ENCODE data around the gene EMILIN1. TPM values are rescaled to one million over a fixed set of nuclear protein-coding genes. Genes with fewer than 3 reads are reported as not detected.
A peak's percentile ranks its signal among the peaks of the same experiment; 100 is the strongest.
"Not testable (repeated sequence)": the region's sequence is repeated elsewhere in the genome, so short reads cannot be mapped to it uniquely, and the experiment has no call there.

Gene EMILIN1
- polyA plus RNA-seq, 2 donors, result 10.7 to 12.1 TPM

DNA sequence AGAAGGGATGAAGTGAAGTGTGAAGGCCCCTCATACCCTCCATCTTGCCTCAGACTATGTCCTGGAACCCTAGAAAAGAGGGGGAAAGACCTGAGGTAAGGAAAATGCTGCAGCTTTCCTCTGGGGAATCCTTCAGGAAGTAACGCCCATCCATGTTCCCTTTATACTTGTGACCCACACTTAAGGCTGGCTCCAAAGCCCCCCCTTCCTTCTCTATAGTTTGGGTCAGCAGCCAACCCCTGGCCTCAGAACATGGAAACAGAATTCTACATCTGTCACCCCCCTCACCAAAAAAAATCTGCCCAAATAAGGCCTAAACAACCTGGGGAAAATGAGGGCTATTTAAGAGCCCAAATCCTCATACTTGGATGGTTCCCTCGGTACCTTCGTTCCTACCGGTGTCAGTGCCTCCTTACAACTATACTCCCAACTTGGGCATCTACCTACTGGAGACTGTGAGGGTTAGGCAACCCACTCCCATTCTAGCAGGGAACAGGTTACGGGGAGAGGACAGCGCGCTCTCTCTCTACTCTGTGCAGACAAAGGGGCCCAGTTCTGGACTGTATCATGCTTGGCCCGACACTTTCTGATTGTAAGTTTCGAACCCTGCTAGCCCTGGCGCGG is 7.7 kb upstream of the EMILIN1 start:
- Histone ChIP-seq H3K36me3 (ENCODE audit: control insufficient read depth in 2 of 2, insufficient read depth in 2 of 2, low read length in 1 of 2) (peaks cover 0 to 10% of the 10 kb centered on the region in 2 donors), H3K9me3 (ENCODE audit: control insufficient read depth in 2 of 2, insufficient read depth in 1 of 2, low read depth in 1 of 2, low read length in 1 of 2) (no peaks in the 10 kb centered on the region), H3K27ac (ENCODE audit: low read depth in 2 of 2, low read length in 1 of 2) (peak overlapping the region; percentile 93 to 97), H3K4me1 (ENCODE audit: control insufficient read depth in 2 of 2, insufficient read depth in 2 of 2, low read length in 1 of 2) (peaks cover 2 to 3% of the 10 kb centered on the region in 2 donors), H3K4me3 (ENCODE audit: low read depth in 1 of 2, low read length in 2 of 2) (peak overlapping the region; percentile 83 to 95), H3K27me3 (ENCODE audit: control insufficient read depth in 1 of 2, insufficient read depth in 2 of 2, low read length in 2 of 2) (no peaks in the 10 kb centered on the region)
- WGBS, 2 donors, result 2 to 5% methylated on average over 11 of the region's 11 CpGs

DNA sequence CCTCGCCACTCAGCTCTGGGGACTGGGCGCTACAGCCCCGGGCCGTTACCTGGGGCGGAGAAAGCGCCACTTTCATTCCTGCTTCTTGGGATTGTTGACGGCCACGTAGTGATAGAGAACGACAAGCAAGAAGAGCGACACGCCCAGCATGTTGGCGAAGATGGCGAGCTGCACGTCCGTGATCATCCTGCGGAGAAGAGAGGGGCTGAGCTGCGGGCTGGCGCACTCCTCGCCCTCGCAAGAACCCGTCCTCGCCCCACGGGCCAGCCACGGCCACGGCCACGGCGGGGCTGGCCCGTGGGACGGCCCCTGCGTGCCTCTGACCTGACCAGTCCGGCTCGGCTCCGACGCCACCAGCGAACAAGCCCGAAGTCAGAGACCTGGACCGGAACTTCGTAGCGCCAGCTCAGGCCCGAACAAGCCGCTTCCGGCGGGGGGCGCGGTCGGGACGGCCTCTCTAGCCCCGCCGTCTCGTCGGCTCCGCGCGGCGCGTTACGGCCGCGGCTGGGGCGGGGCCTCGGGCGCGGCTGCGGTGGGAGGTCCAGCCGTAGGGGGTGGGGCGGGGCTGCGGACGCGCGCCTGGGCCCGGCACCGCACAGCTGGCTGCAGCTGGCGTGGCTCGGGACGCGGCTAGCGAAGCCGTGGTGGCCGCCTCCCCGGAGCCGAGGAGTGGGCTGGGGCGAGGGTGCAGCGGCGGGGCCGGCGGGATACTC is 7.0 kb upstream of the EMILIN1 start, which contains the start of gene OST4:
Gene OST4, minus strand, starts transcription at position 378 of the 713 bp plus-strand sequence.
- 0% methylated on average over 59 to 86 of the region's 86 CpGs for WGBS, 2 donors
- Histone ChIP-seq H3K4me3 (ENCODE audit: low read depth in 1 of 2, low read length in 2 of 2) (peak within 1 kb of the TSS; percentile 83 to 95), H3K27ac (ENCODE audit: low read depth in 2 of 2, low read length in 1 of 2) (peak within 1 kb of the TSS; percentile 93 to 97), H3K9me3 (ENCODE audit: control insufficient read depth in 2 of 2, insufficient read depth in 1 of 2, low read depth in 1 of 2, low read length in 1 of 2) (no peaks in the 10 kb centered on the region), H3K27me3 (ENCODE audit: control insufficient read depth in 1 of 2, insufficient read depth in 2 of 2, low read length in 2 of 2) (no peaks in the 10 kb centered on the region), H3K4me1 (ENCODE audit: control insufficient read depth in 2 of 2, insufficient read depth in 2 of 2, low read length in 1 of 2) (peaks cover 2 to 3% of the 10 kb centered on the region in 2 donors), H3K36me3 (ENCODE audit: control insufficient read depth in 2 of 2, insufficient read depth in 2 of 2, low read length in 1 of 2) (peaks cover 0 to 8% of the 10 kb centered on the region in 2 donors)

DNA sequence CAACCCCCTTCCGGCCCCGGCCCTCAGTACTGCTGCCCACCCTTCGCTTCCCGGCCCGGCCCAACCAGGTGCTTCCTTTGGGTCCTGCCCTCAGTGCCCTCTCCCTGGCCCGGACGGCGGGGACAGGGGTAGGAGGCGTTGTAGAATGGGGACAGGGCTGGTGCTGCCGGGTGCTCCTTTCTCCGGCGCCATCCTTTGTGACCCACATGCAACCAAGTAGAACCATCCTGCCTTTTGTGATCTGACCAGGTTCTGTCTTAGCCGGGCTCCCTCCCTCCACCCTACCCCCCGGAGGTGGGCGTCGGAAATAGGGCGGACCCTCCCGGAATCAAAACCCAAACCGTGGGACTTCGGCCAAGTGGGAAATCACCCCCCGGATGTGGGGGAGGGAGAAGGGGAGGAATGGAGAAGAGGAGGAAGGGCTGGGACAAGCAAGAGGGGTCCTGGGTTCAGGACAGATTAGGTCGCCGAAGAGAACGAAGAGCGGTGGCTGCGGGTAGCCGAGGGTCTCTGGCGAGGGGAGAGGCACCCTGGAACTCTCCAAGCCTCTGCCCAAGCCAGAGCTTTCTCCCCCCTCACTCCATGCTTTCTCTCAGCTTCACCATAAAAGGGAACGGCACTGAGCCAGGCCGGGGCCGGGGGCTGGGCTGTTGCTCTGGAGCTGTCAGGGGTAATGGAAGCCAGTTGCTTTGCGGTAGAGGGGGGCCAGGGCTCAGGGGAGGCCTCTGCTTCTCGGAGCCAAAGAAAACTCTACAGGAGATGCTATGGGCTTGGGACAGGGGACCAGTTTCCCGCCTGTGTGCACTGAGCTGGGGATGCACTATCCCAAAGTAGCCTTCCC is 6.2 kb upstream of the EMILIN1 start:
- WGBS, 2 donors, result 7% methylated on average over 29 to 34 of the region's 34 CpGs
- peak overlapping the region; percentile 83 to 95 for H3K4me3 ChIP-seq (ENCODE audit: low read depth in 1 of 2, low read length in 2 of 2)
- peaks cover 2 to 3% of the 10 kb centered on the region in 2 donors for H3K4me1 ChIP-seq (ENCODE audit: control insufficient read depth in 2 of 2, insufficient read depth in 2 of 2, low read length in 1 of 2)
- H3K36me3 ChIP-seq (ENCODE audit: control insufficient read depth in 2 of 2, insufficient read depth in 2 of 2, low read length in 1 of 2), result peaks cover 0 to 8% of the 10 kb centered on the region in 2 donors
- H3K9me3 ChIP-seq (ENCODE audit: control insufficient read depth in 2 of 2, insufficient read depth in 1 of 2, low read depth in 1 of 2, low read length in 1 of 2), result no peaks in the 10 kb centered on the region
- no peaks in the 10 kb centered on the region for H3K27me3 ChIP-seq (ENCODE audit: control insufficient read depth in 1 of 2, insufficient read depth in 2 of 2, low read length in 2 of 2)
- peak overlapping the region; percentile 92 for H3K27ac ChIP-seq (ENCODE audit: low read depth in 2 of 2, low read length in 1 of 2)

DNA sequence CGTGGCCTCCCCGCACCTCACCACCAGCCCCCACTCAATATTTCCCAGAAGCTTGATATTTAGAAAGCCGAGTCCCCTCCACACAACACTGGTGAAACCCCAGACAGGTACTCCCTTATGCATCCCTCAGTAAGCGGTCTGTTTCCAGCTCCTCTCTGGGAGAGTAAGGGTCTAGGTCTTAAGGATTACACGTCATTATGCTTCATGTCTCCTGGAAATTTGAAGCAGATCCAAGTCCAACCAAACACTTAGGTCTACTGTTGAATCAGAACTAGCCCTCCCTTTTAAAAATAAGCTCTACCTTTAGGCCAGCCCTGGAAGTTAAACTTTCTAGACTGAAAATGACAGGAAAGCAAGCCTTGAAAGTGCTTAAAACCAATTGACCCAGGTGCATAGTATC is 5.5 kb upstream of the EMILIN1 start:
- H3K27me3 ChIP-seq (ENCODE audit: control insufficient read depth in 1 of 2, insufficient read depth in 2 of 2, low read length in 2 of 2), result no peaks in the 10 kb centered on the region
- H3K9me3 ChIP-seq (ENCODE audit: control insufficient read depth in 2 of 2, insufficient read depth in 1 of 2, low read depth in 1 of 2, low read length in 1 of 2), result no peaks in the 10 kb centered on the region
- H3K27ac ChIP-seq (ENCODE audit: low read depth in 2 of 2, low read length in 1 of 2), result peak overlapping the region; percentile 92
- peaks cover 0 to 8% of the 10 kb centered on the region in 2 donors for H3K36me3 ChIP-seq (ENCODE audit: control insufficient read depth in 2 of 2, insufficient read depth in 2 of 2, low read length in 1 of 2)
- WGBS, 2 donors, result 73 to 75% methylated on average over 5 of the region's 5 CpGs
- H3K4me1 ChIP-seq (ENCODE audit: control insufficient read depth in 2 of 2, insufficient read depth in 2 of 2, low read length in 1 of 2), result peaks cover 2 to 3% of the 10 kb centered on the region in 2 donors
- H3K4me3 ChIP-seq (ENCODE audit: low read depth in 1 of 2, low read length in 2 of 2), result no peak overlapping the region

DNA sequence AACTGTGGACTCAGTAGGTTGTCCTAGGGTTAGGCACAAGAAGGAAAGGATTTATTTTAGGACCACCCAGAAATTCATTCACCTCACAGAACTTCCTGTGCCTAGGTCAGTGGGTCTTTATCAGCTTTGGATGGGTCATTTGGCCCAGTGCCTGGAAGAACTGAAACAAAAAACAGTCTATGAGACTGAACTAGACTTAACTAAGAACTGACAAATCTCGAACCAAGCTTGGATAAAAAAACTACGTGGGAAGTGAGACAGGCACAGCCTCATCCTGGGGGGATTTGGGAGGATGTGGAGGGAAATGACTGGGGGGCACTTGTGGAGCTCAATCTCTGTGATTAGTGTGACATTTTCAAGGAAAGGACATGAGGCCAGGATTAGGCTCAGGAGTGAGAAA is 4.6 kb upstream of the EMILIN1 start:
- peaks cover 2 to 3% of the 10 kb centered on the region in 2 donors for H3K4me1 ChIP-seq (ENCODE audit: control insufficient read depth in 2 of 2, insufficient read depth in 2 of 2, low read length in 1 of 2)

DNA sequence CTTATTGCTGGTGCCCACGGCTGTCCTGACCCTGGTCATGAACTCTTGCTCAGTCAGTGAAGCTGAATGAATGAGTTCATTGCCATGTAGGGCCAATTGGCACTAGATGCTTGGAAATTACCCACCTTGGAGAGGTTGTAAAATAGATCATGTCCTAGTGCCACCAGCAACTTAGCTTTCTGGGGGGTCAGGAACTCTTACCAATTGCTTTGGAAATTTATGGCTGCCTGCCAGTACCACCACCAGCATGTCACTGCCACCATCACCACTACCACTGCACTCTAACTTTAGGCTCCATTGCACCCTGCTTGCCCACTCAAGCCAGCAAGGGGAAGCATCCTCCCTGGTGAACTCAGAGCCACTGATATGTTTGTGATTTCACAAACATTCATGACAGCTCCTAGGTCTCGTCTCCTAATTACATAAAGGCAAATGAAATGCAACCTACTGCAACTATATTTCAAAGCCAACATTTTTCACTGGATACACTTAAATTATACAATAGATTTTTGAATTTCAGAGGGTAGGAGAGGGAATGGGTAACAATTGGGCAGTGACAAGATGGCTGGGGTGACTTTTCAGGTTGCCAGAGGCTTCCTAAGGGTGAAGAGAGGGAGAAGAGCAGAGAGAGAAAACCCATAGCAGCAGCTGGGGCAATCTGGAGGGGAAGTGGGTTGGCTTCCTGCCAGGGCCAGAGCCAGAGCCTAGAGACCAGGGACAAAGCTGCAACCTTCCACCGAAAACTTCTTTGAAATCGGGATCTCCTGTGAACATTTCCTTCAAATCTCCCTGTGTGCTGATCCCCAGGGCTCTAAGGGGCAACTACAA is 3.5 kb upstream of the EMILIN1 start:
- no peaks in the 10 kb centered on the region for H3K27me3 ChIP-seq (ENCODE audit: control insufficient read depth in 1 of 2, insufficient read depth in 2 of 2, low read length in 2 of 2)
- peak overlapping the region in 1 of 2 donors; percentile 36 for H3K27ac ChIP-seq (ENCODE audit: low read depth in 2 of 2, low read length in 1 of 2)
- no peaks in the 10 kb centered on the region for H3K9me3 ChIP-seq (ENCODE audit: control insufficient read depth in 2 of 2, insufficient read depth in 1 of 2, low read depth in 1 of 2, low read length in 1 of 2)
- 57 to 63% methylated on average over 4 of the region's 4 CpGs for WGBS, 2 donors
- H3K36me3 ChIP-seq (ENCODE audit: control insufficient read depth in 2 of 2, insufficient read depth in 2 of 2, low read length in 1 of 2), result no peaks in the 10 kb centered on the region
- H3K4me3 ChIP-seq (ENCODE audit: low read depth in 1 of 2, low read length in 2 of 2), result no peak overlapping the region
- H3K4me1 ChIP-seq (ENCODE audit: control insufficient read depth in 2 of 2, insufficient read depth in 2 of 2, low read length in 1 of 2), result peaks cover 2 to 3% of the 10 kb centered on the region in 2 donors

More for the DNA sequence above, 4.6 kb upstream of the EMILIN1 start:
- WGBS, 2 donors, result 43 to 47% methylated on average over 2 of the region's 2 CpGs
- H3K4me3 ChIP-seq (ENCODE audit: low read depth in 1 of 2, low read length in 2 of 2), result no peak overlapping the region
- peak overlapping the region in 1 of 2 donors; percentile 23 for H3K27ac ChIP-seq (ENCODE audit: low read depth in 2 of 2, low read length in 1 of 2)
- no peaks in the 10 kb centered on the region for H3K27me3 ChIP-seq (ENCODE audit: control insufficient read depth in 1 of 2, insufficient read depth in 2 of 2, low read length in 2 of 2)
- peaks cover 0 to 6% of the 10 kb centered on the region in 2 donors for H3K36me3 ChIP-seq (ENCODE audit: control insufficient read depth in 2 of 2, insufficient read depth in 2 of 2, low read length in 1 of 2)
- H3K9me3 ChIP-seq (ENCODE audit: control insufficient read depth in 2 of 2, insufficient read depth in 1 of 2, low read depth in 1 of 2, low read length in 1 of 2), result no peaks in the 10 kb centered on the region

DNA sequence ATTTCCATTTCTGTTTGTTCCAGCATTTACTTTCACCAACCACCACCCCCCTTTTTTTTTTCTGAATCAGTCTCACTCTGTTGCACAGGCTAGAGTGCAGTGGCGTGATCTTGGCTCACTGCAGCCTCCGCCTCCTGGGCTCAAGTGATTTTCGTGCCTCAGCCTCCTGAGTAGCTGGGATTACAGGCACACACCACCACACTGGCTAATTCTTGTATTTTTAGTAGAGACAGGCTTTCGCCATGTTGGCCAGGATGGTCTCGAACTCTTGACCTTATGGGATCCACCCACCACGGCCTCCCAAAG is 2.9 kb upstream of the EMILIN1 start:
- not testable (repeated sequence) for H3K27ac ChIP-seq (ENCODE audit: low read depth in 2 of 2, low read length in 1 of 2)

DNA sequence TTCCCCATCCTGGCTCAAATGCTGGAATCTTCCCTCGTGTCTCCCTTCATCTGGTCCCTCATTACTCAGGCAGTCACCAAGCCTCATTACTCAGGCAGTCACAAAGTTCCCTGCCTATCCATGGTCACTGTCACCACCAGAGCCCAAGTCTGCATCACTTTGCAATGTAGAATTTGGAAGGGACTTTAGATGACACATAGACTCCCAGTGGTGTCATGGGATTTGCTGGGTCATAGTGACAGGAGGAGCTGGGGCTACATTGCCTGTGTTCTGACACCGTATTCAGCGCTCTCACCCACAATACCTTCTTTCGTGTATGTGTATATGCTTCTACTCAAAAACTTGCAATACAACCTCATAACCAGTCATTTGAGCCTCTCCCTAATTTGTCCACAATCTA is 2.1 kb upstream of the EMILIN1 start:
- WGBS, 2 donors, result 80 to 82% methylated on average over 4 of the region's 4 CpGs
- Histone ChIP-seq H3K9me3 (ENCODE audit: control insufficient read depth in 2 of 2, insufficient read depth in 1 of 2, low read depth in 1 of 2, low read length in 1 of 2) (no peaks in the 10 kb centered on the region), H3K4me1 (ENCODE audit: control insufficient read depth in 2 of 2, insufficient read depth in 2 of 2, low read length in 1 of 2) (peaks cover 2 to 5% of the 10 kb centered on the region in 2 donors), H3K27me3 (ENCODE audit: control insufficient read depth in 1 of 2, insufficient read depth in 2 of 2, low read length in 2 of 2) (no peaks in the 10 kb centered on the region), H3K36me3 (ENCODE audit: control insufficient read depth in 2 of 2, insufficient read depth in 2 of 2, low read length in 1 of 2) (no peaks in the 10 kb centered on the region), H3K27ac (ENCODE audit: low read depth in 2 of 2, low read length in 1 of 2) (no peak overlapping the region), H3K4me3 (ENCODE audit: low read depth in 1 of 2, low read length in 2 of 2) (no peak overlapping the region)

More for the DNA sequence above, 2.9 kb upstream of the EMILIN1 start:
- H3K36me3 ChIP-seq (ENCODE audit: control insufficient read depth in 2 of 2, insufficient read depth in 2 of 2, low read length in 1 of 2); H3K4me1 ChIP-seq (ENCODE audit: control insufficient read depth in 2 of 2, insufficient read depth in 2 of 2, low read length in 1 of 2); H3K27me3 ChIP-seq (ENCODE audit: control insufficient read depth in 1 of 2, insufficient read depth in 2 of 2, low read length in 2 of 2); H3K9me3 ChIP-seq (ENCODE audit: control insufficient read depth in 2 of 2, insufficient read depth in 1 of 2, low read depth in 1 of 2, low read length in 1 of 2); H3K4me3 ChIP-seq (ENCODE audit: low read depth in 1 of 2, low read length in 2 of 2): not testable (repeated sequence)
- WGBS, 2 donors, result 78 to 85% methylated on average over 6 of the region's 6 CpGs

DNA sequence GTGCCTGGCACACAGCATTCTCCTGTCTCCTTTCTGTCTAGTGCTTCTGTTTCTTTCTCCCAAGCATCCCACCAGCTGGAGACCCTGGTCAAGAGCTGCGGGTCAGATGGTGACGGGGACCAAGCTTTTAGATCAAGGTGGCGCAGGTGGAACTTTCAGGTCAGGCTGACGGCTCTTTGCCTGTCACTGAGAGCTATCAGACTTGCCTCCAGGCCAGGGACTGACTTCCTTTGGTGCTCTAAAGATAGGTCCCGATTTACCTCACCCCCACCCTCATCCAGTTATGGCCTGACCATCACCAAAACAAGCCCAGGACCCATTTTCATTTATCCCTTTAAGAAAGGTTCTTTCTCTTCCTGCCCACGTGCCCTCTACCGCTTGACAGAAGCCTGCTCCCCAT is 1.2 kb upstream of the EMILIN1 start:
- WGBS, 2 donors, result 64 to 70% methylated on average over 7 of the region's 7 CpGs
- Histone ChIP-seq H3K9me3 (ENCODE audit: control insufficient read depth in 2 of 2, insufficient read depth in 1 of 2, low read depth in 1 of 2, low read length in 1 of 2) (no peaks in the 10 kb centered on the region), H3K4me1 (ENCODE audit: control insufficient read depth in 2 of 2, insufficient read depth in 2 of 2, low read length in 1 of 2) (peaks cover 2 to 8% of the 10 kb centered on the region in 2 donors), H3K36me3 (ENCODE audit: control insufficient read depth in 2 of 2, insufficient read depth in 2 of 2, low read length in 1 of 2) (no peaks in the 10 kb centered on the region), H3K27me3 (ENCODE audit: control insufficient read depth in 1 of 2, insufficient read depth in 2 of 2, low read length in 2 of 2) (no peaks in the 10 kb centered on the region), H3K4me3 (ENCODE audit: low read depth in 1 of 2, low read length in 2 of 2) (no peak overlapping the region), H3K27ac (ENCODE audit: low read depth in 2 of 2, low read length in 1 of 2) (peak overlapping the region in 1 of 2 donors; percentile 40)
